Fibroblast of lung (primary cell): Measurements from ENCODE around the gene TAS2R13. TPM values are rescaled to one million over a fixed set of nuclear protein-coding genes. Genes with fewer than 3 reads are reported as not detected.

Experiments used
- DNase-seq, 2 donors: peaks; one replicate each; pipeline versions ENCODE4 v3.0.0 to v3.0.0-alpha.2; 2010; ENCODE audit warnings: low read depth in 2 of 2
- H2AFZ ChIP-seq: 2 replicates; pipeline ENCODE4 v1.5.1; 2012; ENCODE audit warnings: low read length, control low read depth, inconsistent platforms
- H3K27ac ChIP-seq: 2 replicates; pipeline ENCODE4 v1.5.1; 2011; ENCODE audit warnings: low read length, control low read depth; ENCODE audit not compliant: insufficient read depth
- H3K27me3 ChIP-seq: 2 replicates; pipeline ENCODE4 v1.5.1; 2011; ENCODE audit warnings: mild to moderate bottlenecking, low read length; ENCODE audit not compliant: control insufficient read depth, insufficient read depth
- H3K36me3 ChIP-seq: 2 replicates; pipeline ENCODE4 v1.5.1; 2011; ENCODE audit warnings: low read length; ENCODE audit not compliant: control insufficient read depth, insufficient read depth
- H3K4me1 ChIP-seq: 2 replicates; pipeline ENCODE4 v1.5.1; 2011; ENCODE audit warnings: low read length; ENCODE audit not compliant: control insufficient read depth, insufficient read depth; ENCODE audit errors: extremely low read depth
- H3K4me2 ChIP-seq: 2 replicates; pipeline ENCODE4 v1.5.1; 2011; ENCODE audit warnings: low read length, control low read depth; ENCODE audit not compliant: insufficient read depth; ENCODE audit errors: extremely low read depth
- H3K4me3 ChIP-seq, 4 experiments: fragments of 200-600 bp in 1 of 4; sonication (generic) in 1 of 4; replicated peaks in 1 of 4; 2 replicates each; pipeline ENCODE4 v1.5.1; 2011 to 2016; ENCODE audit warnings: low read length in 4 of 4, low read depth in 3 of 4, mild to moderate bottlenecking in 3 of 4, control low read depth in 2 of 4, inconsistent platforms in 1 of 4, mixed read lengths in 1 of 4; ENCODE audit not compliant: insufficient read depth in 1 of 4; ENCODE audit errors: control extremely low read depth in 1 of 4
- H3K79me2 ChIP-seq: 2 replicates; pipeline ENCODE4 v1.5.1; 2012; ENCODE audit warnings: mild to moderate bottlenecking, low read length, inconsistent platforms; ENCODE audit not compliant: control insufficient read depth, insufficient read depth
- H3K9ac ChIP-seq: 2 replicates; pipeline ENCODE4 v1.5.1; 2011; ENCODE audit warnings: mild to moderate bottlenecking, low read length, control low read depth; ENCODE audit not compliant: insufficient read depth
- H3K9me3 ChIP-seq: 2 replicates; pipeline ENCODE4 v1.5.1; 2012; ENCODE audit warnings: low read depth, low read length; ENCODE audit not compliant: control insufficient read depth, insufficient read depth
- H4K20me1 ChIP-seq: 2 replicates; pipeline ENCODE4 v1.5.1; 2011; ENCODE audit warnings: low read length; ENCODE audit not compliant: control insufficient read depth, insufficient read depth; ENCODE audit errors: extremely low read depth
- CTCF ChIP-seq, 2 donors: IDR thresholded peaks in 1 of 2; conservative IDR thresholded peaks in 1 of 2; 1 replicate in 1 of 2; 2 replicates in 1 of 2; pipeline ENCODE4 v1.5.1; 2011 to 2012; ENCODE audit warnings: low read length in 2 of 2, control low read depth in 1 of 2, inconsistent platforms in 1 of 2, low read depth in 1 of 2, mild to moderate bottlenecking in 1 of 2
- EZH2 ChIP-seq: IDR thresholded peaks from 2 replicates; pipeline ENCODE4 v1.5.1; 2012; ENCODE audit warnings: low read length, control low read depth, mild to moderate bottlenecking; ENCODE audit errors: missing control alignments
- polyA plus RNA-seq, 2 donors: library from polyadenylated mRNA; depleted of rRNA in 1 of 2; stranded (reverse) in 1 of 2; unstranded in 1 of 2; fragments of >200 nt; gene quantifications; 2 replicates each; pipeline ENCODE4 v1.2.1, GENCODE V29; 2011 to 2012; ENCODE audit warnings: missing spikeins in 1 of 2
- total RNA-seq: library from RNA; depleted of rRNA; stranded (reverse); fragments of >200 nt; gene quantifications from 2 replicates; pipeline ENCODE4 v1.2.1, GENCODE V29; 2014

Gene TAS2R13
- total and polyA plus RNA-seq, 2 donors (not counting 1 experiment from before 2014, with no cell fraction given), result 1.7 TPM; not detected in 1

DNA sequence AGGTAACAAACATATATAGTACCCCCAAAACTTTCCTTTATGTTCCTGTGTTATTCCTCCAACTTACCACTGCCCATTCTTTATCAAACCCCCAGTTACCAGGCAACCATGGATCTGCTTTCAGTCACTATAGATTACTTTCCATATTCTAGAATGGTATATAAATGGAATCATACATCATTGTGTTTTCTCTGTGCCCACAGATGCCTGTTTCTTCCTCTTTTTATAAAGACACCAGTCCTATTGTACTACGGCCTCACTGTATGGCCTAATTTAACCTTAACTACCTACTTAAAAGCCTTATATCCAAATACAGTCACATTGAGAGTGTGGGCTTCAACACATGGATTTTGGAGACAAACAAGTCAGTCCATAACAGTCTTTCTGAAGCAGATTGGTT, 27.1 kb upstream of the TAS2R13 start:
- TF ChIP-seq CTCF (conservative IDR thresholded peaks at IDR 0.05 in 1 of 2, IDR thresholded peaks at IDR 0.05 in 1 of 2; ENCODE audit: low read depth in 1 of 2, low read length in 2 of 2), result no peak
- no peak for TF ChIP-seq EZH2
- H3K27me3 ChIP-seq, result no peaks in the 10 kb centered on the region
- no peaks in the 10 kb centered on the region for H3K9me3 ChIP-seq
- no peak overlapping the region for H3K27ac ChIP-seq
- no peak overlapping the region for H3K4me3 ChIP-seq
- no peak overlapping the region for H3K9ac ChIP-seq
- no peaks in the 10 kb centered on the region for H3K36me3 ChIP-seq
- H3K4me1 ChIP-seq, result no peaks in the 10 kb centered on the region
- no peak overlapping the region for H3K4me2 ChIP-seq
- no peaks in the 10 kb centered on the region for H3K79me2 ChIP-seq
- H2AFZ ChIP-seq, result no peak overlapping the region
- H4K20me1 ChIP-seq, result no peaks in the 10 kb centered on the region
- no peak for DNase-seq

GRCh38 chr12:10928746-10929286, 19.5 kb upstream of the TAS2R13 start, which contains the start of gene PRH2:
Gene PRH2 (plus strand): TSS chr12:10929236. CDS start chr12:10929274, 38 bp downstream.
- Histone ChIP-seq H3K27ac (no peak within 1 kb of the TSS), H4K20me1 (no peaks in the 10 kb centered on the region), H3K4me2 (no peak within 1 kb of the TSS), H2AFZ (no peak within 1 kb of the TSS), H3K4me3 (no peak within 1 kb of the TSS), H3K9ac (no peak within 1 kb of the TSS), H3K9me3 (no peaks in the 10 kb centered on the region), H3K4me1 (no peaks in the 10 kb centered on the region), H3K79me2 (no peaks in the 10 kb centered on the region), H3K36me3 (no peaks in the 10 kb centered on the region), H3K27me3 (no peaks in the 10 kb centered on the region)
- TF ChIP-seq CTCF (conservative IDR thresholded peaks at IDR 0.05 in 1 of 2, IDR thresholded peaks at IDR 0.05 in 1 of 2; ENCODE audit: low read depth in 1 of 2, low read length in 2 of 2), result no peak
- TF ChIP-seq EZH2, result no peak
- DNase-seq, result no peak

DNA sequence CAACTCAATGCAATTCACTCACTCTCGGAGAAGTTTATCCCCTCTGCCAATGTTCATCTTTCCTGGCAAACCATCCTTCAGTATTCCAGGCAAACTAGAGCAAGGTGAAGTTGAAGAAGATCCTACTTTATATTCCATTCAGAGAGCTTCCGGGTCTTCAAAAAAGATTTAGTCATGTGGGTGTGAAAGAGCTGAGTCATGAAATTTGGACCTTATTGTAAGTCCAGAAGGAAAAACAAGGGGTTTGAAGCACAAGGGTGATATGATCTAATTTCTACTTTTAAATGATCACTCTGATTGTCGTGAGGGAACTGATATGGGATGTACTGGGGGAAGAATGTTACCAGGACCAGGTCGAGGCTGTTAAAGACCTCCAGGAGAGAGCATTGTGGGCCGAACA, 16.9 kb upstream of the TAS2R13 start:
- H3K4me3 ChIP-seq, result no peak overlapping the region
- H3K27ac ChIP-seq, result no peak overlapping the region
- no peak for DNase-seq
- no peaks in the 10 kb centered on the region for H3K36me3 ChIP-seq
- no peaks in the 10 kb centered on the region for H3K4me1 ChIP-seq
- TF ChIP-seq CTCF (conservative IDR thresholded peaks at IDR 0.05 in 1 of 2, IDR thresholded peaks at IDR 0.05 in 1 of 2; ENCODE audit: low read depth in 1 of 2, low read length in 2 of 2), result no peak
- TF ChIP-seq EZH2, result no peak
- no peaks in the 10 kb centered on the region for H3K9me3 ChIP-seq
- H4K20me1 ChIP-seq, result no peaks in the 10 kb centered on the region
- H3K4me2 ChIP-seq, result no peak overlapping the region
- no peak overlapping the region for H2AFZ ChIP-seq
- no peaks in the 10 kb centered on the region for H3K27me3 ChIP-seq
- no peak overlapping the region for H3K9ac ChIP-seq
- H3K79me2 ChIP-seq, result no peaks in the 10 kb centered on the region
